Measurements from ENCODE around the gene ZNF77.
"Not testable (repeated sequence)": the region's sequence is repeated elsewhere in the genome, so short reads cannot be mapped to it uniquely, and the experiment has no call there.

- not testable (repeated sequence) for TF ChIP-seq POLR2A, EP300 (IDR thresholded peaks at IDR 0.05)
- TF ChIP-seq, protein P1, sequence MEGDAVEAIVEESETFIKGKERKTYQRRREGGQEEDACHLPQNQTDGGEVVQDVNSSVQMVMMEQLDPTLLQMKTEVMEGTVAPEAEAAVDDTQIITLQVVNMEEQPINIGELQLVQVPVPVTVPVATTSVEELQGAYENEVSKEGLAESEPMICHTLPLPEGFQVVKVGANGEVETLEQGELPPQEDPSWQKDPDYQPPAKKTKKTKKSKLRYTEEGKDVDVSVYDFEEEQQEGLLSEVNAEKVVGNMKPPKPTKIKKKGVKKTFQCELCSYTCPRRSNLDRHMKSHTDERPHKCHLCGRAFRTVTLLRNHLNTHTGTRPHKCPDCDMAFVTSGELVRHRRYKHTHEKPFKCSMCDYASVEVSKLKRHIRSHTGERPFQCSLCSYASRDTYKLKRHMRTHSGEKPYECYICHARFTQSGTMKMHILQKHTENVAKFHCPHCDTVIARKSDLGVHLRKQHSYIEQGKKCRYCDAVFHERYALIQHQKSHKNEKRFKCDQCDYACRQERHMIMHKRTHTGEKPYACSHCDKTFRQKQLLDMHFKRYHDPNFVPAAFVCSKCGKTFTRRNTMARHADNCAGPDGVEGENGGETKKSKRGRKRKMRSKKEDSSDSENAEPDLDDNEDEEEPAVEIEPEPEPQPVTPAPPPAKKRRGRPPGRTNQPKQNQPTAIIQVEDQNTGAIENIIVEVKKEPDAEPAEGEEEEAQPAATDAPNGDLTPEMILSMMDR (IDR thresholded peaks at IDR 0.05): not testable (repeated sequence)
Observed at GRCh38 chr19:2935863-2936262, 8.9 kb downstream of the ZNF77 start.

All from ovary (tissue), 3 donors.